ENCODE data around the gene JKAMP. TPM values are rescaled to one million over a fixed set of nuclear protein-coding genes. Genes with fewer than 3 reads are reported as not detected.
A peak's percentile ranks its signal among the peaks of the same experiment; 100 is the strongest.

The JKAMP gene
- total RNA-seq, 1 donor from 2014 or later = 182 TPM

GRCh38 chr14:59503256-59503655 lies 18.9 kb downstream of the JKAMP start:
- H3F3A ChIP-seq (ENCODE audit: low read depth) = peaks cover 11% of the 10 kb centered on the region
- H3K27me3 ChIP-seq = no peaks in the 10 kb centered on the region
- no peak overlapping the region for H3K4me3 ChIP-seq
- peaks cover 16% of the 10 kb centered on the region for H3K36me3 ChIP-seq
- no peaks in the 10 kb centered on the region for H3K4me1 ChIP-seq
- H3K36me3 Mint-ChIP-seq = peaks cover 1% of the 10 kb centered on the region
- peaks cover 3% of the 10 kb centered on the region for H4K20me1 ChIP-seq (ENCODE audit: low read depth)
- no peak overlapping the region for H3K27ac ChIP-seq
- H3K4me2 ChIP-seq = no peak overlapping the region
- DNase-seq (ENCODE audit: low spot score) = no peak
- no peak overlapping the region for H3K27ac Mint-ChIP-seq
- TF ChIP-seq EZH2 (IDR thresholded peaks at IDR 0.05) = no peak
- TF ChIP-seq CTCF (IDR thresholded peaks at IDR 0.05) = no peak
- no peak for TF ChIP-seq EZH2phosphoT487 (IDR thresholded peaks at IDR 0.05)
- no peaks in the 10 kb centered on the region for H3K79me2 ChIP-seq (ENCODE audit: low read depth)
- H3K27me3 Mint-ChIP-seq (ENCODE audit: insufficient read depth, low read depth) = peaks cover 3% of the 10 kb centered on the region
- H3K9me3 Mint-ChIP-seq = no peaks in the 10 kb centered on the region
- no peak overlapping the region for H2AFZ ChIP-seq (replicated peaks)
- H3K9me3 ChIP-seq (ENCODE audit: low read depth) = no peaks in the 10 kb centered on the region
- no peak overlapping the region for H3K4me3 Mint-ChIP-seq
- H3K4me1 Mint-ChIP-seq = no peaks in the 10 kb centered on the region
- H3K9ac ChIP-seq = no peak overlapping the region

GRCh38 chr14:59507063-59507751 lies 22.9 kb downstream of the JKAMP start:
- H2AFZ ChIP-seq (replicated peaks) = no peak overlapping the region
- H3K9me3 Mint-ChIP-seq = no peaks in the 10 kb centered on the region
- no peak overlapping the region for H3K9ac ChIP-seq
- peaks cover 6% of the 10 kb centered on the region for H3K27me3 Mint-ChIP-seq (ENCODE audit: insufficient read depth, low read depth)
- no peaks in the 10 kb centered on the region for H3K36me3 Mint-ChIP-seq
- no peaks in the 10 kb centered on the region for H3K27me3 ChIP-seq
- H4K20me1 ChIP-seq (ENCODE audit: low read depth) = no peaks in the 10 kb centered on the region
- H3K4me3 ChIP-seq = no peak overlapping the region
- TF ChIP-seq EZH2phosphoT487 (IDR thresholded peaks at IDR 0.05) (no peak), EZH2 (IDR thresholded peaks at IDR 0.05) (no peak), CTCF (IDR thresholded peaks at IDR 0.05) (peak; percentile 95)
- H3F3A ChIP-seq (ENCODE audit: low read depth) = peaks cover 16% of the 10 kb centered on the region
- H3K4me2 ChIP-seq = no peak overlapping the region
- peaks cover 8% of the 10 kb centered on the region for H3K4me1 ChIP-seq
- no peaks in the 10 kb centered on the region for H3K79me2 ChIP-seq (ENCODE audit: low read depth)
- no peak overlapping the region for H3K27ac ChIP-seq
- DNase-seq (ENCODE audit: low spot score) = peak; percentile 79
- H3K36me3 ChIP-seq = peaks cover 8% of the 10 kb centered on the region
- peaks cover 8% of the 10 kb centered on the region for H3K4me1 Mint-ChIP-seq
- no peak overlapping the region for H3K27ac Mint-ChIP-seq
- H3K9me3 ChIP-seq (ENCODE audit: low read depth) = no peaks in the 10 kb centered on the region
- H3K4me3 Mint-ChIP-seq = no peak overlapping the region

GRCh38 chr14:59507752-59508103 lies 23.4 kb downstream of the JKAMP start:
- no peak overlapping the region for H2AFZ ChIP-seq (replicated peaks)
- TF ChIP-seq EZH2phosphoT487 (IDR thresholded peaks at IDR 0.05) = no peak
- no peak for TF ChIP-seq EZH2 (IDR thresholded peaks at IDR 0.05)
- no peak for TF ChIP-seq CTCF (IDR thresholded peaks at IDR 0.05)
- H4K20me1 ChIP-seq (ENCODE audit: low read depth) = no peaks in the 10 kb centered on the region
- Mint-ChIP-seq H3K4me3 (no peak overlapping the region), H3K4me1 (peaks cover 11% of the 10 kb centered on the region), H3K9me3 (peaks cover under 1% of the 10 kb centered on the region), H3K36me3 (no peaks in the 10 kb centered on the region), H3K27me3 (ENCODE audit: insufficient read depth, low read depth) (peaks cover 6% of the 10 kb centered on the region), H3K27ac (no peak overlapping the region)
- no peak overlapping the region for H3K4me2 ChIP-seq
- H3K4me1 ChIP-seq = peaks cover 12% of the 10 kb centered on the region
- no peaks in the 10 kb centered on the region for H3K79me2 ChIP-seq (ENCODE audit: low read depth)
- peaks cover 21% of the 10 kb centered on the region for H3F3A ChIP-seq (ENCODE audit: low read depth)
- no peak overlapping the region for H3K4me3 ChIP-seq
- peaks cover 8% of the 10 kb centered on the region for H3K36me3 ChIP-seq
- no peaks in the 10 kb centered on the region for H3K9me3 ChIP-seq (ENCODE audit: low read depth)
- no peaks in the 10 kb centered on the region for H3K27me3 ChIP-seq
- H3K27ac ChIP-seq = no peak overlapping the region
- H3K9ac ChIP-seq = no peak overlapping the region
- DNase-seq (ENCODE audit: low spot score) = no peak

All from neural progenitor cell (in vitro differentiated cells).